ENCODE data around the gene ASS1.

The ASS1 gene

GRCh38 chr9:130537346-130538050 is 92.7 kb downstream of the ASS1 start:
- DNase-seq = no peak

- DNase-seq = no peak
Observed at GRCh38 chr9:130539420-130540223, 94.9 kb downstream of the ASS1 start.

- DNase-seq = no peak
Observed at GRCh38 chr9:130541533-130541932, 96.8 kb downstream of the ASS1 start.

DNA sequence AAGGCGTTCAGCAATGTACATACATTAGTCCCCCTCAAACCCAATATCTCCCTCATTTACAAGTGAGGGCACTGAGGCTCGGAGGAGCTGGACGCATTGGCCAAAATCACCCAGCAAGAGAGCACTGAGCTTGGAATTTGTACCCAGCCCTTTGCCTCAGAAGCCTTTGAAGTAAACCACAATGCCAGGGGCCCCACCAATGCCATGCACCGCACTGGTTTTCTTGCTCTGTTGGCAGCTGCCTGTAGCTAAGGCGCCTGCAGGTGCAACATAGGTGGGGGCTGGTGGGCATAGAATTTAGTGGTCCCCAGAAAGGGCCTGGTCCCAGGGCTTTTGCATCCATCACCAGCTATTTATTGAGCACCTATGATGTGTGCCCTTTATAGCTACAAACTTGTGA is 97.3 kb downstream of the ASS1 start:
- DNase-seq = no peak

DNA sequence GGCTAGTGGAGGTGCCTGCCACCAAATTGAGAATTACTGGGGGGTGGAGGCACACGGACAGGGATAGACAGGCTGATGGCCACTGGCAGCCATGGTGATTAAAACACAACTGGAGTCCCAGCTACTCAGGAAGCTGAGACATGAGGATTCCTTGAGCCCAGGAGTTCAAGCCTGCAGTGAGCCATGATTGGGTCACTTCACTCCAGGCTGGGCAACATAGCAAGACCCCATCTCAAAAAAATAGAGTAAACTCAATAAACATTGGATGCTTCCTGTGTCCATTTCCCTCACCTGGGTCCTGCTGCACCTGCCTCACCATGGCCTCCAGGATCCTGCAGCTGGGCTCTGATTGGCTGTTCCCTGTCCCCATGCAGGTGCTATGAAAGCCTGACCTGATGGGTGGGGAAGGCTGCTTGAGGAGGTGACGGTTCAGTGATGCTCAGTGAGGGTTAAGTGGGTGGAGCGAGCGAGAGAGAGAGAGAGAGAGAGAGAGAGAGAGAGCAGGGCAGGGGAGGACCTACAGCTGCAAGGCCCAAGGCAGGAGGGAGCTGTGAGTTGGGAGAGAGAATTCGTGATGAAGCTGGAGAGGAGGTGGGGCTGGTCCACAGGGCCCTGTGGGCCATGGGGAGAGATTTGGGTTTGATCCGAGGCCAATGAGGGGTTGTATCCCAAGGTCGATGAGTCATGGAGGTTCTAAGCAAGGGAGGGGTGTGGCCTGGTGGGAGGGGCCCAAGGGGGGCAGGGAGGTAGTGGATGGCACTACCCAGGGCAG is 97.9 kb downstream of the ASS1 start:
- DNase-seq = no peak

- DNase-seq = no peak
Observed at GRCh38 chr9:130543368-130543767, 98.6 kb downstream of the ASS1 start.

DNA sequence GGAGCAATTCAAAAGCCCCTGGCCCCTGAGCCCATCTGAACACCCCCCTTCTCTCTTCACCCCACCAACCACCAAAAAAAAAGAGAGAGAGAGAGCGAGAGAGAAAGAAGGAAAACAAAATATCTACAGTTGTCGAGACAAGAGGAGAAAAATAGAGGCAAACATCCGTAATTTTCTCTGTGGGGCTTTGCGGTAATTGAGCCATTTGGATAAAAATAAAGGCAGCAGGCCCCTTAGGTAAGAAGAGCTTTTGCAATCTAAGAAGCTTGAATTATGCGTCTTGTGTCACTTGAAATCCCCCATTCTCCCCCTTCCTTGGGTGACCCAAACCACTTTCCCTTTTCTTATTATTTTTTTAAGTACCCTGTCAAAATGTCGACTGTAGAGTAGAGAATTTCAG is 99.1 kb downstream of the ASS1 start:
- no peak for DNase-seq

DNA sequence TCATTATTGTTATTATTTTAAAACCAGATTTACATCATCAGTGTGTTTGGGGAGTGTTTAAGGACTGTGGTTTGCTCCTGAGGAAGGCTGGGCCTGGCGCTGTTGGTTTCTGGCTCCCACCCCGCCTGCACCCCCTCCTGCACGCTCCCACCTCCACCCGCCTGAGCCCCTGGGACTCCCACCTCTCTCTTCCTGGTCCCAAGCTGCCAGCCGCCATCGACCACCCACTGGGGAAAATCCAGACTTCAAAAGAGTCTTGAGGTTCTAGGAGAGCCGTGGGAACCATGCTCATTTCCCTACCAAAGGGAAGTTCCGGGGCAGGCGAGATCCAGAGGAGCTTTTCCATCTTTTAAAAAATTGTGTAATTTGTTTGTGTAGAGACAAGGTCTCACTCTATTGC is 99.6 kb downstream of the ASS1 start:
- no peak for DNase-seq

- no peak for DNase-seq
Observed at GRCh38 chr9:130548103-130548502, 103.3 kb downstream of the ASS1 start.

GRCh38 chr9:130549093-130549735 is 104.5 kb downstream of the ASS1 start:
- no peak for DNase-seq

All from stimulated activated CD4-positive, alpha-beta T cell treated with anti-CD3 and anti-CD28 coated beads, Interleukin-4, amount 100 ng/mL, for 24 hours (primary cell).